ENCODE data around the gene SPATA17. TPM values are rescaled to one million over a fixed set of nuclear protein-coding genes. Genes with fewer than 3 reads are reported as not detected.

SPATA17 gene
- total and polyA plus RNA-seq, 10 donors: 0.06 to 0.10 TPM; not detected in 8

GRCh38 chr1:217837691-217838090, 206.5 kb downstream of the SPATA17 start:
- intact Hi-C loops (cut with DNase I; ENCODE audit: low total_unique reads): no loop called here
- TF ChIP-seq POLR2AphosphoS5 (IDR thresholded peaks at IDR 0.05) (no peak), POLR2A (IDR thresholded peaks at IDR 0.05) (no peak), CTCF (IDR thresholded peaks at IDR 0.05 in 8 of 11, conservative IDR thresholded peaks at IDR 0.05 in 3 of 11) (no peak)
- Histone ChIP-seq H3K4me3 (no peak overlapping the region), H3K4me1 (no peaks in the 10 kb centered on the region), H3K27me3 (replicated peaks in 1 of 7) (no peaks in the 10 kb centered on the region), H3K27ac (no peak overlapping the region), H3K9me3 (no peaks in the 10 kb centered on the region), H3K36me3 (no peaks in the 10 kb centered on the region)
- 69 to 80% (median 77%) methylated on average over 2 of the region's 2 CpGs for WGBS, 5 donors
- DNase-seq: no peak

GRCh38 chr1:217839161-217839560, 208.0 kb downstream of the SPATA17 start:
- 59 to 77% (median 67%) methylated on average over 3 of the region's 3 CpGs for WGBS, 5 donors
- H3K27ac ChIP-seq: no peak overlapping the region
- no peaks in the 10 kb centered on the region for H3K9me3 ChIP-seq
- no peaks in the 10 kb centered on the region for H3K27me3 ChIP-seq (replicated peaks in 1 of 7)
- no peaks in the 10 kb centered on the region for H3K4me1 ChIP-seq
- no peaks in the 10 kb centered on the region for H3K36me3 ChIP-seq
- intact Hi-C loops (cut with DNase I; ENCODE audit: low total_unique reads): no loop called here
- TF ChIP-seq POLR2AphosphoS5 (IDR thresholded peaks at IDR 0.05) (no peak), CTCF (IDR thresholded peaks at IDR 0.05 in 8 of 11, conservative IDR thresholded peaks at IDR 0.05 in 3 of 11) (no peak), POLR2A (IDR thresholded peaks at IDR 0.05) (no peak)
- no peak overlapping the region for H3K4me3 ChIP-seq
- DNase-seq: no peak

GRCh38 chr1:217846733-217847132, 215.6 kb downstream of the SPATA17 start:
- Histone ChIP-seq H3K27ac (no peak overlapping the region), H3K36me3 (no peaks in the 10 kb centered on the region), H3K9me3 (no peaks in the 10 kb centered on the region), H3K27me3 (replicated peaks in 1 of 7) (no peaks in the 10 kb centered on the region), H3K4me3 (no peak overlapping the region), H3K4me1 (no peaks in the 10 kb centered on the region)
- no peak for DNase-seq
- no peak for TF ChIP-seq POLR2AphosphoS5 (IDR thresholded peaks at IDR 0.05)
- TF ChIP-seq POLR2A (IDR thresholded peaks at IDR 0.05): no peak
- TF ChIP-seq CTCF (IDR thresholded peaks at IDR 0.05 in 8 of 11, conservative IDR thresholded peaks at IDR 0.05 in 3 of 11): no peak
- intact Hi-C loops (cut with DNase I; ENCODE audit: low total_unique reads): no loop called here
- WGBS, 5 donors: 38 to 73% (median 46%) methylated on average over 1 of the region's 1 CpG

- no peaks in the 10 kb centered on the region for H3K9me3 ChIP-seq
- no peak overlapping the region for H3K4me3 ChIP-seq
- WGBS, 5 donors: 86 to 92% (median 88%) methylated on average over 3 of the region's 3 CpGs
- no peak for DNase-seq
- intact Hi-C loops (cut with DNase I; ENCODE audit: low total_unique reads): no loop called here
- H3K27ac ChIP-seq: no peak overlapping the region
- no peaks in the 10 kb centered on the region for H3K4me1 ChIP-seq
- H3K36me3 ChIP-seq: no peaks in the 10 kb centered on the region
- TF ChIP-seq CTCF (IDR thresholded peaks at IDR 0.05 in 8 of 11, conservative IDR thresholded peaks at IDR 0.05 in 3 of 11) (no peak), POLR2AphosphoS5 (IDR thresholded peaks at IDR 0.05) (no peak), POLR2A (IDR thresholded peaks at IDR 0.05) (no peak)
- H3K27me3 ChIP-seq (replicated peaks in 1 of 7): no peaks in the 10 kb centered on the region
These were observed 216.5 kb downstream of the SPATA17 start for GRCh38 chr1:217847643-217848042.

Measured in spleen (tissue), 11 donors.